SK-N-SH (cell line): ENCODE data around the gene TMEM168. TPM values are rescaled to one million over a fixed set of nuclear protein-coding genes. Genes with fewer than 3 reads are reported as not detected.

Experiments
- CTCF ChIA-PET: fragments of 300-600, 350-600 bp; formaldehyde crosslinking; extraction: SDS; loops from one replicate; lab custom pipeline; 2021; lab: Yijun Ruan, JAX
- POLR2A ChIA-PET: fragments of 350-600 bp; sonication (Branson Sonifier 250); formaldehyde crosslinking; extraction: SDS; loops from one replicate; lab custom pipeline; 2020; ENCODE audit warnings: antibody characterized with exemption, inconsistent platforms; lab: Yijun Ruan, JAX
- DNase-seq: peaks from one replicate; pipeline ENCODE4 v3.0.0; 2012
- H2AFZ ChIP-seq: fragments of 200-600 bp; sonication (generic); 2 replicates; pipeline ENCODE4 v1.8.1; 2016; ENCODE audit warnings: antibody characterized with exemption, mild to moderate bottlenecking, low read depth
- H3F3A ChIP-seq: fragments of 200-600 bp; sonication (generic); replicated peaks from 2 replicates; pipeline ENCODE3; 2016; ENCODE audit warnings: antibody characterized with exemption, mild to moderate bottlenecking; ENCODE audit not compliant: insufficient read depth
- H3K27ac ChIP-seq, 2 experiments: fragments of 200-500 bp in 1 of 2; fragments of 200-600 bp in 1 of 2; sonication (Bioruptor generic) in 1 of 2; sonication (generic), shearing (Covaris generic) in 1 of 2; 2 replicates each; pipeline versions ENCODE4 v1.5.1 to v1.6.1; 2014 to 2016; ENCODE audit warnings: low read depth in 2 of 2, inconsistent platforms in 1 of 2, low read length in 1 of 2, mild to moderate bottlenecking in 1 of 2, mixed read lengths in 1 of 2
- H3K27me3 ChIP-seq: fragments of 200-600 bp; sonication (generic), shearing (Covaris generic); 2 replicates; pipeline ENCODE4 v1.6.1; 2016; ENCODE audit warnings: mixed run types; ENCODE audit not compliant: insufficient read depth
- H3K36me3 ChIP-seq, 2 experiments: fragments of 200-500 bp in 1 of 2; fragments of 200-600 bp in 1 of 2; sonication (Bioruptor generic) in 1 of 2; sonication (generic) in 1 of 2; replicated peaks in 1 of 2; 2 replicates each; pipeline versions ENCODE3 to v1.5.1; 2014 to 2016; ENCODE audit warnings: low read length in 1 of 2, mild to moderate bottlenecking in 1 of 2; ENCODE audit not compliant: insufficient read depth in 2 of 2, control insufficient read depth in 1 of 2
- H3K4me1 ChIP-seq, 2 experiments: fragments of 200-500 bp in 1 of 2; fragments of 200-600 bp in 1 of 2; sonication (Bioruptor generic) in 1 of 2; sonication (generic), shearing (Covaris generic) in 1 of 2; 2 replicates each; pipeline versions ENCODE4 v1.5.1 to v1.6.1; 2014 to 2016; ENCODE audit warnings: low read depth in 1 of 2, low read length in 1 of 2, mixed run types in 1 of 2; ENCODE audit not compliant: insufficient read depth in 2 of 2, control insufficient read depth in 1 of 2
- H3K4me2 ChIP-seq: fragments of 200-600 bp; sonication (generic), shearing (Covaris generic); 2 replicates; pipeline ENCODE4 v1.6.1; 2017; ENCODE audit warnings: mixed run types
- H3K4me3 ChIP-seq, 2 experiments: fragments of 200-500 bp in 1 of 2; fragments of 200-600 bp in 1 of 2; sonication (Bioruptor generic) in 1 of 2; sonication (generic), shearing (Covaris generic) in 1 of 2; 2 replicates each; pipeline versions ENCODE4 v1.5.1 to v1.8.1; 2014 to 2016; ENCODE audit warnings: low read depth in 2 of 2, inconsistent platforms in 1 of 2, low read length in 1 of 2, mild to moderate bottlenecking in 1 of 2, mixed read lengths in 1 of 2, moderate library complexity in 1 of 2
- H3K79me2 ChIP-seq: fragments of 200-600 bp; sonication (generic); 2 replicates; pipeline ENCODE4 v1.8.1; 2017; ENCODE audit warnings: mild to moderate bottlenecking; ENCODE audit not compliant: insufficient read depth
- H3K9ac ChIP-seq: fragments of 200-600 bp; sonication (generic); 2 replicates; pipeline ENCODE4 v1.6.1; 2017; ENCODE audit warnings: mixed run types
- H3K9me2 ChIP-seq: fragments of 200-600 bp; sonication (generic); 2 replicates; pipeline ENCODE4 v1.6.1; 2017; ENCODE audit warnings: mixed run types
- H3K9me3 ChIP-seq: fragments of 200-600 bp; sonication (generic); 2 replicates; pipeline ENCODE4 v1.6.1; 2017; ENCODE audit warnings: mixed run types, mild to moderate bottlenecking, moderate library complexity
- H4K20me1 ChIP-seq: fragments of 200-600 bp; sonication (generic); 2 replicates; pipeline ENCODE4 v1.6.1; 2017; ENCODE audit warnings: mild to moderate bottlenecking, mixed run types; ENCODE audit not compliant: insufficient read depth
- EP300 ChIP-seq, 2 experiments: IDR thresholded peaks; 2 replicates each; pipeline versions ENCODE4 v1.4.0 to v1.6.1; 2012; ENCODE audit warnings: borderline replicate concordance in 1 of 2, low read depth in 1 of 2, low read length in 1 of 2
- EZH2phosphoT487 ChIP-seq: fragments of 200-600 bp; sonication (generic); IDR thresholded peaks from 2 replicates; pipeline ENCODE4 v1.6.1; 2017; ENCODE audit warnings: low read depth, mixed run types, mild to moderate bottlenecking, antibody characterized with exemption, moderate library complexity, borderline replicate concordance
- GABPA ChIP-seq: IDR thresholded peaks from 2 replicates; pipeline ENCODE4 v1.4.0; 2012; ENCODE audit warnings: low read depth, mild to moderate bottlenecking
- MEF2A ChIP-seq: IDR thresholded peaks from 2 replicates; pipeline ENCODE4 v1.4.0; 2012; ENCODE audit warnings: low read depth, borderline replicate concordance
- NFIC ChIP-seq: IDR thresholded peaks from 2 replicates; pipeline ENCODE4 v1.4.0; 2012; ENCODE audit warnings: borderline replicate concordance
- NRF1 ChIP-seq: IDR thresholded peaks from 2 replicates; pipeline ENCODE4 v1.6.1; 2012; ENCODE audit warnings: low read depth, mild to moderate bottlenecking, low read length
- PBX3 ChIP-seq: IDR thresholded peaks from 2 replicates; pipeline ENCODE4; 2012
- REST ChIP-seq: IDR thresholded peaks from 2 replicates; pipeline ENCODE4 v1.6.1; 2012; ENCODE audit warnings: mild to moderate bottlenecking, low read depth, low read length, moderate library complexity
- SIN3A ChIP-seq: IDR thresholded peaks from 2 replicates; pipeline ENCODE4 v1.6.1; 2012; ENCODE audit warnings: low read depth, mild to moderate bottlenecking, low read length, moderate library complexity, borderline replicate concordance
- WGBS: methylation state at CpG from one replicate; pipeline ENCODE4 v1.1.6; 2017; ENCODE audit warnings: low lambda C conversion rate; 5-methylcytosine and 5-hydroxymethylcytosine counted together
- polyA plus RNA-seq, 3 experiments: library from polyadenylated mRNA; depleted of rRNA; stranded (reverse); fragments of >200 nt; gene quantifications; 2 replicates each; pipeline ENCODE4 v1.2.3, GENCODE V29; 2012

Gene TMEM168
- polyA plus RNA-seq, 1 of the 3 experiments (the other 2 are of a cell fraction): 32.2 TPM

GRCh38 chr7:112757337-112757736 lies 32.9 kb downstream of the TMEM168 start:
- Histone ChIP-seq H3K9me2 (no peaks in the 10 kb centered on the region), H3K4me2 (no peak overlapping the region), H3F3A (no peaks in the 10 kb centered on the region), H4K20me1 (no peaks in the 10 kb centered on the region), H2AFZ (no peak overlapping the region), H3K4me1 (no peaks in the 10 kb centered on the region), H3K9ac (no peak overlapping the region), H3K27ac (no peak overlapping the region), H3K4me3 (no peak overlapping the region), H3K79me2 (no peaks in the 10 kb centered on the region), H3K27me3 (no peaks in the 10 kb centered on the region), H3K9me3 (no peaks in the 10 kb centered on the region), H3K36me3 (peaks cover 0 to 3% of the 10 kb centered on the region in 2 experiments)
- ChIA-PET POLR2A (no interaction called here), CTCF (no interaction called here)
- DNase-seq: no peak
- WGBS: 71% methylated on average over 2 of the region's 2 CpGs
- no peak for TF ChIP-seq EP300 (IDR thresholded peaks at IDR 0.05; ENCODE audit: borderline replicate concordance in 1 of 2, low read depth in 1 of 2, low read length in 1 of 2)

- Histone ChIP-seq H3K4me1 (no peaks in the 10 kb centered on the region), H4K20me1 (no peaks in the 10 kb centered on the region), H3K27ac (no peak overlapping the region), H3K27me3 (no peaks in the 10 kb centered on the region), H3K4me2 (no peak overlapping the region), H3K9ac (no peak overlapping the region), H3F3A (peaks cover 2% of the 10 kb centered on the region), H3K36me3 (no peaks in the 10 kb centered on the region), H3K4me3 (no peak overlapping the region), H3K9me2 (no peaks in the 10 kb centered on the region), H2AFZ (no peak overlapping the region), H3K9me3 (no peaks in the 10 kb centered on the region), H3K79me2 (no peaks in the 10 kb centered on the region)
- no peak for TF ChIP-seq MEF2A
- no peak for TF ChIP-seq NRF1
- no peak for TF ChIP-seq SIN3A
- TF ChIP-seq REST: no peak
- TF ChIP-seq PBX3: no peak
- POLR2A ChIA-PET: no interaction called here
- CTCF ChIA-PET: no interaction called here
- no peak for DNase-seq
These were observed 36.9 kb downstream of the TMEM168 start for GRCh38 chr7:112753298-112753697.

GRCh38 chr7:112752576-112752975 lies 37.6 kb downstream of the TMEM168 start:
- Histone ChIP-seq H3K27ac (no peak overlapping the region), H3K4me3 (no peak overlapping the region), H3K79me2 (no peaks in the 10 kb centered on the region), H3K9ac (no peak overlapping the region), H3K27me3 (no peaks in the 10 kb centered on the region), H3K36me3 (no peaks in the 10 kb centered on the region), H2AFZ (no peak overlapping the region), H3K9me2 (no peaks in the 10 kb centered on the region), H3K9me3 (no peaks in the 10 kb centered on the region), H3F3A (peaks cover 2% of the 10 kb centered on the region), H4K20me1 (no peaks in the 10 kb centered on the region), H3K4me1 (no peaks in the 10 kb centered on the region), H3K4me2 (no peak overlapping the region)
- no peak for DNase-seq
- TF ChIP-seq NFIC (no peak), EZH2phosphoT487 (no peak), SIN3A (no peak), GABPA (no peak)
- 86% methylated on average over 3 of the region's 3 CpGs for WGBS
- POLR2A ChIA-PET: no interaction called here
- CTCF ChIA-PET: no interaction called here
